Measurements from ENCODE around the gene ERI3. TPM values are rescaled to one million over a fixed set of nuclear protein-coding genes. Genes with fewer than 3 reads are reported as not detected.

ERI3 gene, protein sequence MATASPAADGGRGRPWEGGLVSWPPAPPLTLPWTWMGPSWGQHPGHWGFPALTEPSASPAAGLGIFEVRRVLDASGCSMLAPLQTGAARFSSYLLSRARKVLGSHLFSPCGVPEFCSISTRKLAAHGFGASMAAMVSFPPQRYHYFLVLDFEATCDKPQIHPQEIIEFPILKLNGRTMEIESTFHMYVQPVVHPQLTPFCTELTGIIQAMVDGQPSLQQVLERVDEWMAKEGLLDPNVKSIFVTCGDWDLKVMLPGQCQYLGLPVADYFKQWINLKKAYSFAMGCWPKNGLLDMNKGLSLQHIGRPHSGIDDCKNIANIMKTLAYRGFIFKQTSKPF
- 74.3 and 80.1 TPM in 2 replicates for total RNA-seq (2014; rRNA removed; shearing (Covaris generic))
- 67.7 and 78.5 TPM in 2 replicates for polyA plus RNA-seq (2015; cell fraction: cytosol; rRNA removed)
- 45.5 and 57.2 TPM in 2 replicates for polyA plus RNA-seq (2015; cell fraction: nucleus; rRNA removed)

DNA sequence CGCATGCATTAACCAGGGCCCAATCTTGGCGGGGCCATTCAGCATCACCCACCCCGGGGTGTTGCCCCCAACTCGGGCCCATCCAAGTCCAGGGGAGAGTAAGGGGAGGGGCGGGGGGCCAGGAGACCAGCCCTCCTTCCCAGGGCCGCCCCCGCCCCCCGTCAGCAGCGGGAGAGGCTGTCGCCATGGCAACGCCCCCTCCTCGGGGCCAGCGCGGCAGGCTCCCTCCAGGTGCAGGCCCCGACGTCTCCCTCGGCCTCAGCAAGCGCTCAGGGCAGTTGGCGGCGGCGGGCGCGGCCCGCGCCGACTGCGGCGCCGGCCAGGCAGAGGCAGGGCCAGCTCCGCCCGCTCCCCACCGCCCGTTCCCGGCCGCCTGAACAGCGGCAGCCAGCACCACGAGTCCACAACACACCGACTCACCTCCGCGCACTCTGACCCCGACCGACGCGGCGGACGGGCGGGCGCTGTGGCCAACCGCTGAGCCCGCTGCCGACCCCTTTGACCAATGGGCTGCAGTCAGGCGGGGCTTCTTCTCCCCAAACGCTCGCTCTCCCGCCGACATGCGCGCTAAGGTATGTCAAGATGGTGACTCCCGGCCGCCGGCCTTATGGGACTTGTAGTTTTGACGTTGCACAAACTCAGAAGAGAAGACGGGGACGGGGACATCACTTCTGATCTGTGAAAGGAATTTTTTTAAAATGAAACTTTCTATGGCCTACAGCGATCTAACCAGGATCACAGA is at the start of gene ERI3:
TSS of gene ERI3 (minus strand) at position 418 of the 742 bp plus-strand sequence. CDS start at position 187, 231 bp downstream.
- peak; percentile 98 for DNase-seq (ENCODE audit: low read depth)

DNA sequence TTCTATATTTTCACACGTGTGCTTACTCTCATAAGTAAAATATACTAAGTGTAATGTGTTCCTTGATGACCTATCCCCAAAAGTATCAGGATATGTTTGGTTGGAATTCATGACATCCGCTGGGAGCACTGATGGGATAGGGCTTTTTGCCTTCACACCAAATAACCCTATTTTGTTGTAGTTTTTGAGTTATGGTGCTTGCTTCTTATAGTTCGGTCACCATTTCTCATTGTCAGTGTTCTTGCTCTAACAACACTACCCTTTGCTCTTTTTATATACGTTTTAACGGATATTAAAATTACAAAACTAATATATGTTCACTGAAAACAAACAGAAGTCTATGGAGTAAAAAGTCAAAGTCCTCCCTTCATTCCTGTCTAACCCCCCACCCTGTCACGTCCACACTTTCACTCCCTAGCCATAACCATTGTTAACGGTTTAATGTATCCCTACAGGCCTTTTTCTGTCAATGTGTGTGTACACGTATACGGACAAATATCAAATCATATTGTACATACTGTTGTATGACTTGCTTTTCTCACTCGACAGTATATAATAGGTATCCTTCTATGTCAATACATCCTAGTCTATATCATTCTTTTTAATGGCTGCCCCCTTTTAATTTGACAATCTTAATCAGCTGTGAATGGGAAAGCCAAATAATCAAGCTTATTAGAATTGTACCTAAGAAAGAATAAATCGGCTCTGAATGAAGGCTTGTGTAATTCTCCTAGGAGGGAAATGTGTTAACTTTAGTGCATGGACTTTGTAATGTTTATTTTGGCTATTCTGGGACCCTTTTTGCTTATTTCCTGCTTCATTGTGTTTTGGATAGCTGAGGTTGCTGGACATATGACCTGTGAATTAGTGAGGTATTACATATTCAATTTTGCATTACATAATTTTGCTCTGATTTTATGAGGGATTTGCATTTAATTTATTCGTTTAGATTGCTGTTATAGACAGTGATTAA is 46.5 kb upstream of the ERI3 start:
- DNase-seq (ENCODE audit: low read depth), result no peak

DNA sequence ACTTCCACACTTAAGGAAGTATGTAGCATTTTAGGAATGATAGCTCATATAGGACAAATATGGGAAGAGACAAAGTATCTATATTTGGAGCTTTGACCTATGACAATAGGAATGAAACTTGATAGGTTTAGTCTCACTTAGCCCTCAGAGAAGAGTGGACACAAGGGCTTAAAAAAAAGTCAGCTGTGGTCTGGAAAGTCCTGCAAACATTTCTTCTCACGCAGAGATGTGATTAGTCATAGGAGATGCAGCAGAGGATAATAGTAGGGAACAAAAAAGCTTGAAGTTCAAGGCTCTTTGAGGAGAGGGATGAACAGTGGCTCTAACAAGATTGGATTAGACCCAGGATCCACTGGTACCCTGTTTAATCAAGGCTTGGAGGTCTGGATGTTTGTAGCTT is 35.2 kb upstream of the ERI3 start:
- peak; percentile 91 for DNase-seq (ENCODE audit: low read depth)

- no peak for DNase-seq (ENCODE audit: low read depth)
Measured at GRCh38 chr1:44389437-44389836, 34.4 kb upstream of the ERI3 start.

DNA sequence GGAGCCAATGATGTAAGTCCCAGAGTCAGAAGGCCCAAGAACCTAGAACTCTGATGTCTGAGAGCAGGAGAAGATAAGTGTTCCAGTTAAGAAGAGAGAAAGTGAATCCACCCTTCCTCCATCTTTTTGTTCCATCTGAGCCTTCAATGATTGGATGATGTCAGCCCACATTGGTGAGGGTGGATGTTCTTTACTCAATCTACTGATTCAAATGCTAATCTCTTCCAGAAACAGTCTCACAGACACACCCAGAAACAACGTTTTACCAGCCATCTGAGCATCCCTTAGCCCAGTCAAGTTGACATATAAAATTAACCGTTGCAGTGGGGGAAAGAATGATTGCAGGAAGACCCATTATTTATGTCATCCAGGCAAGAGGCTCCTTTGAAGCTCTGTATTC is 33.5 kb upstream of the ERI3 start:
- no peak for DNase-seq (ENCODE audit: low read depth)

- no peak for DNase-seq (ENCODE audit: low read depth)
Measured at GRCh38 chr1:44380666-44381177, 25.7 kb upstream of the ERI3 start.

GRCh38 chr1:44377925-44378784 is 23.1 kb upstream of the ERI3 start:
- peak; percentile 55 for DNase-seq (ENCODE audit: low read depth)

DNA sequence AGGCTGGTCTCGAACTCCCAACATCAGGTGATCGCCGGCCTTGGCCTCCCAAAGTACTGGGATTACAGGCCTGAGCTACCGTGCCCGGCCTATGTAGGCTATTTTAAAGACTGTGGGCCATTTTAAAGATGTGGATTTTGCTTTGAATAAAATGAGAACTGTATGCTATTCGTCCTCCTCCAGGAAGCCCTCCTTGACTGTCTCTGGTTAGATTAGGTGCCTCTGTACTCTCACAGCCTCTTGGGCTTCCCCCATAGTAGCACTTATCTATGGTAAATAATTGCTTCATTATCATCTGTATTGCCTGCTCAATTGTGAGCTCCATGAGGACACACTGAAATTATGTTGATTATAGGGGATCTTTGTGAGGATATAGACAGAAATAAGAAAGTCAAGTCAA is 20.5 kb upstream of the ERI3 start:
- DNase-seq (ENCODE audit: low read depth), result no peak

GRCh38 chr1:44371206-44371605 is 16.1 kb upstream of the ERI3 start:
- DNase-seq (ENCODE audit: low read depth), result no peak

DNA sequence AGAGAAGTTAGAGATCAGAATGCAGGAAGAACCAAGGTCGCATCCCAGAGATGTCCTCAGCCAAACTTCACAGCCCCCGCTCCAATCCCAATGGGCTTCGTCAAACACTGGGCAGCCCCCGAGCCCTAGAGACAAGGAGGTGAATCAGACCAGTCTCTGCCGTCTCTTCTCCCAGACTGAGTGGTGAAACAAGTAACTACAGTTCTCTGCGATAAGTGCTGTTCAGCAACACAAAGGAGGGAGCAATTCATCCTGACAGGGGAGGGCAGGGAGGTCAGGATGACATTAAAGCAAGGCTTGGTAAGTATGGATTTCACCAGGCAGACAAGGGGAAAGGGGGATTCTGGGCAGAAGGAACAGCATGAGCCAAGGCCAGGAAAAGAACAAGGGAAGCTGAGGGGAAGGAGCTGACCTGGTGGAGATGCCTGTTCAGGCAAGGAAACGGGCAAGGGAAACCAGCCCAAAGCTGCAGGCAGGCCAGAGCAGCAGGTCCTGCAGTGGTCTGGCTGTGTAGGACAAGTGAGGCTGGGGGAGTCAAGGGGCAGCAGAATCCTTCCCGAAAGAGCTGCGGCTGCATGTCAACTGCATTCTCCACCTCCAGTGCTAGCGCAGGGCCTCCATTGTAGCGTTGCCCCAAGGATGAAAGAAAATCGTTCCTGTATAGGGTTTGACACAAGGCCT is 13.6 kb upstream of the ERI3 start:
- DNase-seq (ENCODE audit: low read depth), result no peak

DNA sequence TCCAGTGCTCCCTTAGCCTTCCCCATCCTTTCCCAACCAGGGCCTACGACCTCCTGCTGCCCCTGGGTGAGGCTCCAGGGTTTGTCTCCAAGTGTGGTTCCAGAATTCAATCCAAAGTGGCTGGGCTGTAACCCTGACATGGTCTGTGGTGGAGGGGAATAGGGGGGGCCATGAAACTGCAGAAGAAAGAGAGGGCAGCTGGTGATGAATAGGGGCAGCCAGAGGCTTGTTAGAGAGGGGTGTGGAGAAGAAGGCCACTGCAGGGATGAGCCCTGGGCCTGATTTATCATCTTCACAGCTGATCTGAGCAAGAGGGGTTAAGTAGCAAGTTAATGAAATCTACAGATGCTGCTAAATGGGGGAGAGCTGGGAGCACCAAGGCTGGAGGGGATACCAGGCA is 12.9 kb upstream of the ERI3 start:
- no peak for DNase-seq (ENCODE audit: low read depth)

DNA sequence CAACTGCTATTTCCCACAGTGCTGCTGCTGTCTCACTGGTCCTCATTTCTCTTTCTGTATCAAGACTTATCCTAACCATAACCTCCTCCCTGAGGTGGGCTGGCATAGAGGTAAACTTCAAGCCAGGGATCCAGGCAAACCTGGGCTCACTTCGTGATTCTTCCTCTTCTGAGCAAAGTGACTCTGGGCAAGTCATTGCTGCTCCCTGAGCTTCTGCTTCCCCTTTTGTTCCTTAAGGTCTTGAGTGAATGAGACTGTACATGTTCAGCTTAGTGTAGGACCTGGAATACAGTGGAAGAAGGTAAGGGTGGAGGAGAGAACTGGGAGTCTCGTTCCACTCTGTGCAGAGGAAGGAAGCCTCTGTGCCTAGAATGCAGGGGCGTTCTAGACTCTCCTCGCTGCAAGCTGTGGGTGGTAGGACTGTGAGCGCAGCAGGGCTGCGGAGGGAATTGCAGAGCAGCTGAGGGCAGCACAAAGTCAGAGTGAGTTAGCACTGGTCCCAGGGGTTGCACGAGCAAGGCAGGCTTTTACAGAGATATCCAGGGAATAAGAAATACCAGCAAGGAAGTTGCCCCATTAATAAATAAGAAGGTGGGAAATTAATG is 11.4 kb upstream of the ERI3 start:
- no peak for DNase-seq (ENCODE audit: low read depth)

DNA sequence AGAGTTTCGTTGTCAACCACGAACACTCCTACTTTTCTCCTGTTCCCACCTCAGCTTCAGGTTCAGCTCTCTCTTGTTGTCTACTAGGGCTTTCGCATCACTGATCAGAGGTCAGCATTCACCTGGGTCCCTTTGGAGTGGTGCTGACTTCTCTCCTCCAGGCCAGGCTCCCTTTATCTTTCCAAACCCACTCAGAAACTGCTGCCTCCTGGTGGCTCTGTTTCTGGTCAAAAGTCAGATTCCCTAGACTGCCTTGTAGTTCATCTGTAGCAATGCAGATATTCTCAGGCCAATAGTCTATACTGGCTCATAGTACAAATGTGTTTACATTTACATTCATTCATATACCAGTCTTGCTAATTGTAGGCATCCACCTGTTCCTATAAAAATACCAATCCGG is 6.4 kb upstream of the ERI3 start:
- DNase-seq (ENCODE audit: low read depth), result no peak

DNA sequence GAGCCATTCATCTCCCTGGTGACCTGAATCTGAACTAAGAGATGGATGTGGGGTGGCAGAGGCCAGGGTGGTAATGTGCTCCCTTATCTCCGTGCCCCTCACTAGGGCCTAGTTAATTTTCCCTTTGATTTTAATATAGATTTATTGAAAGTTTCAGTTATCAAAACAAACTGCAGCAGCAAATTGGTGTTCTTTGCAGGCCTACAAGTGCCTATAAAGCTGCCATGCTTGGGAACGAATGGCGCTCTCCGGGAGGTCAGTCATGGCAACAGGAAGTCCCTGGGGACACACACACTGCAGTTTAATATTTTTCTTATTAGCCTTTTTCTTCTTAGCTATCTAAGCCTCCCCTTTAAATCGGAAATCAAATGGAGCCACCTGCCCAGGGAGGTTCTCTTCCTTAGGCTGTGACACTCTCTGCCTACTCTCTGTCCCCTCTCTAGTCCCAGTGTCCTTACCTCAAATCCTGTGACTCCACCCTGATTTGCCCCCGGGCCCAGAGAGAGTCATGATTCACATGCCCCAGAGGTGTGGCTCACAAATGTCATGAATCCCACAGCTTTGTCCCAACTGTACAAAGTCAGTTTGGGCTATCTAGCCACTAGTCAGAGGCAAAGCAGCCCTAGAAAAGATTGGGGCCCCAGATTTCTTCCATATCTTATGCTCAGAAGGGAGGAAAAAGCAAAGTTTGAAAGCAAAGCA is 4.3 kb upstream of the ERI3 start:
- DNase-seq (ENCODE audit: low read depth), result no peak

- no peak for DNase-seq (ENCODE audit: low read depth)
Measured at GRCh38 chr1:44357710-44358109, 2.7 kb upstream of the ERI3 start.

- DNase-seq (ENCODE audit: low read depth), result no peak
Measured at GRCh38 chr1:44355582-44356305, 687 bp upstream of the ERI3 start.

DNA sequence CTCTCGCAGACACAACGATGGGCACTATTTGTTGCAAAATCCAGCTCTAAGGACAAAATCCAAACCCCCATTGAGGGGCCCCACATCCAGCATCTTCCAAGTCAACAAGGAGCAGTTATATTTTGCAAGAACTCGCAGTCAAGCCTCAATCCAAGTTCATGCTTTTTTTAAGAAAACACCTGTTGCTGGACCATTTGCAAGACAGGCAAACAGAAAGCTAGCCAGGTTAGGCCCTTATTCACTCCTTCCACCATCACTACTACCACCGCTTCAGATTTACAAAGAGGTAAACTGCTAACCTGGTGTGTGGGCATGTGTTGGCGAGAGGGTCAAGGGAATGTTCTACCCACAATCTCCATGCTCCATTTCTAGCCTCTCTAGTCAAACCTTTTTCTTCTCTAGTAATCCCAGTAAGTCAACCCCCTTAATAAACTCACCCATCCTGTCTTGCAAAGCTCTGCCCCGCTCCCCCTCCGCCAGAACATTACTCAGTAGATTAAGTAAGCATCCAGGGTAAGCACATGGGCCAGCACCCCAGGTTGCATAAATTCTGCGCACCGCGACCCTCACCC is 703 bp downstream of the ERI3 start:
- DNase-seq (ENCODE audit: low read depth), result peak; percentile 10

DNA sequence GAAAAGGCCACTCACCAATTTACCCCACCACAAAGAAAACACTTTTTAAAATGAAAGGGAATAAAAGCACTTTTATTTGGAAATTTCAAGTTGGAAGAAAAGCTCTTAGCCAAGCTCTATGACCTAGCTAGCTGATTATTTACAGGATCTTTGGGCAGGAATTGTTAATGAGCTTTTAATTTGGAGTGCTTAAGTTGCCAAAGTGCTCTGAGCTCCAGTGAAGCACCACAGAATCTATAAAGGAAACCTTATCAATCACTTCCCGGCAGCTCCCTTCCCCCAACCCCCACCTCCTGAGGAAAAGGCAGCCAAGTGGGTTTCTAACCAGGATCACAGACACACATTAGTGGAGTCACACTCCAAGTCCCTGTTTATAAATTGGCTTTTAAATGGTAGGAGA is 1.5 kb downstream of the ERI3 start:
- no peak for DNase-seq (ENCODE audit: low read depth)

All from HT1080 (cell line).